K562 (cell line): ENCODE measurements around the gene MTHFR. TPM values are rescaled to one million over a fixed set of nuclear protein-coding genes. Genes with fewer than 3 reads are reported as not detected.

Experiments
- ARNT ChIP-seq, 2 experiments: fragments of 450-650 bp; IDR thresholded peaks; 2 replicates each; pipeline ENCODE4 v1.6.1; 2016; ENCODE audit warnings: mild to moderate bottlenecking in 1 of 2
- BHLHE40 ChIP-seq: IDR thresholded peaks from 2 replicates; pipeline ENCODE4 v1.6.1; 2011; ENCODE audit warnings: low read length, improper control_type of control experiment
- BRF1 ChIP-seq: IDR thresholded peaks from 3 replicates; pipeline ENCODE4 v1.6.1; 2011; ENCODE audit warnings: borderline replicate concordance, mild to moderate bottlenecking; ENCODE audit not compliant: insufficient read length; ENCODE audit errors: extremely low read depth
- ETS1 ChIP-seq: conservative IDR thresholded peaks from 2 replicates; pipeline ENCODE4 v1.6.1; 2011; ENCODE audit warnings: low read depth, mild to moderate bottlenecking, low read length; ENCODE audit not compliant: control insufficient read depth
- HDGF ChIP-seq: fragments of 450-650 bp; IDR thresholded peaks from 2 replicates; pipeline ENCODE4 v1.6.1; 2016
- HIVEP1 ChIP-seq: fragments of 250-450 bp; sonication (Bioruptor Pico); IDR thresholded peaks from 2 replicates; pipeline ENCODE4 v1.4.0; 2020; ENCODE audit warnings: mild to moderate bottlenecking
- HMBOX1 ChIP-seq: sonication (generic); IDR thresholded peaks from 2 replicates; pipeline ENCODE4 v1.6.1; 2016
- KAT2B ChIP-seq: IDR thresholded peaks from one replicate; pipeline ENCODE4 v1.6.1; 2012; ENCODE audit warnings: low read depth, mild to moderate bottlenecking, control low read depth, inconsistent platforms, low read length, moderate library complexity
- KAT8 ChIP-seq: fragments of 450-650 bp; IDR thresholded peaks from 2 replicates; pipeline ENCODE4 v1.6.1; 2016; ENCODE audit warnings: low read depth, mild to moderate bottlenecking
- MAFK ChIP-seq: IDR thresholded peaks from 2 replicates; pipeline ENCODE4 v1.6.1; 2011; ENCODE audit warnings: low read length, improper control_type of control experiment
- NCOA1 ChIP-seq: fragments of 450-650 bp; IDR thresholded peaks from 2 replicates; pipeline ENCODE4 v1.6.1; 2016; ENCODE audit warnings: low read depth
- RBM22 ChIP-seq: fragments of 200-400 bp; formaldehyde crosslinking; IDR thresholded peaks from 2 replicates; pipeline ENCODE4 v1.6.1; 2018; ENCODE audit warnings: low read length, low read depth; ENCODE audit not compliant: poor library complexity, severe bottlenecking
- SREBF1 ChIP-seq: fragments of 150-350 bp; IDR thresholded peaks from 2 replicates; pipeline ENCODE4 v1.6.1; 2014; ENCODE audit warnings: antibody characterized with exemption, low read depth, low read length, borderline replicate concordance
- ZNF133 ChIP-seq: fragments of 250-450 bp; sonication (Bioruptor Pico); IDR thresholded peaks from 2 replicates; pipeline ENCODE4 v1.4.0; 2020; ENCODE audit warnings: mild to moderate bottlenecking
- ZNF165 ChIP-seq: fragments of 250-450 bp; sonication (Bioruptor Pico); IDR thresholded peaks from 2 replicates; pipeline ENCODE4 v1.4.0; 2020; ENCODE audit warnings: borderline replicate concordance
- ZNF23 ChIP-seq: fragments of 250-450 bp; sonication (Bioruptor Pico); IDR thresholded peaks from 2 replicates; pipeline ENCODE4 v1.4.0; 2020; ENCODE audit warnings: mild to moderate bottlenecking
- ZNF239 ChIP-seq: fragments of 250-450 bp; sonication (Bioruptor Pico); IDR thresholded peaks from 2 replicates; pipeline ENCODE4 v1.4.0; 2020; ENCODE audit warnings: mild to moderate bottlenecking
- ZNF282 ChIP-seq: sonication (generic); formaldehyde crosslinking; IDR thresholded peaks from 2 replicates; pipeline ENCODE4 v1.8.1; 2023; ENCODE audit warnings: missing genetic modification reagents
- ZNF41 ChIP-seq: fragments of 250-450 bp; sonication (Bioruptor Pico); conservative IDR thresholded peaks from 2 replicates; pipeline ENCODE4 v1.4.0; 2020; ENCODE audit warnings: mild to moderate bottlenecking
- ZNF583 ChIP-seq: fragments of 250-450 bp; sonication (Bioruptor Pico); IDR thresholded peaks from 2 replicates; pipeline ENCODE4 v1.4.0; 2020
- ZNF668 ChIP-seq: fragments of 250-450 bp; sonication (Bioruptor Pico); IDR thresholded peaks from 2 replicates; pipeline ENCODE4 v1.8.0; 2022; ENCODE audit warnings: mild to moderate bottlenecking, inconsistent platforms
- polyA plus RNA-seq, 8 experiments: library from polyadenylated mRNA; depleted of rRNA in 4 of 8; stranded (reverse) in 5 of 8; unstranded in 3 of 8; fragments of >200 nt; fragmentation: Nextera tagmentation in 2 of 8; fragmentation: Illumina TruSeq in 1 of 8; extraction: Ambion mirVana in 2 of 8; extraction: Trizol in 1 of 8; gene quantifications; 2 replicates each; pipeline versions ENCODE4 v1.2.1 to v1.2.3, GENCODE V29; 2011 to 2014; ENCODE audit warnings: inconsistent platforms in 1 of 8, missing spikeins in 1 of 8
- total RNA-seq, 7 experiments: library from RNA; depleted of rRNA in 6 of 7; stranded (reverse); fragments of >200 nt in 6 of 7; fragmentation: Illumina TruSeq in 2 of 7; extraction: Trizol in 2 of 7; gene quantifications; 2 replicates each; pipeline versions ENCODE4 v1.2.1 to v1.2.3, GENCODE V29; 2011 to 2021; ENCODE audit warnings: low replicate concordance in 1 of 7
- TF ChIP-seq, protein P1 (sequence below), 2 experiments: fragments of 450-650 bp; conservative IDR thresholded peaks; 2 replicates each; pipeline ENCODE4 v1.6.1; 2017; ENCODE audit warnings: mild to moderate bottlenecking in 2 of 2, moderate library complexity in 2 of 2

The MTHFR gene
- total and polyA plus RNA-seq, 9 of the 15 experiments (the other 6 are each of a cell fraction or from before 2014, with no cell fraction given) = 5.0 to 104 (median 62.6) TPM

GRCh38 chr1:11842154-11843041 is 36.6 kb upstream of the MTHFR start (continued):
- TF ChIP-seq, protein P1, sequence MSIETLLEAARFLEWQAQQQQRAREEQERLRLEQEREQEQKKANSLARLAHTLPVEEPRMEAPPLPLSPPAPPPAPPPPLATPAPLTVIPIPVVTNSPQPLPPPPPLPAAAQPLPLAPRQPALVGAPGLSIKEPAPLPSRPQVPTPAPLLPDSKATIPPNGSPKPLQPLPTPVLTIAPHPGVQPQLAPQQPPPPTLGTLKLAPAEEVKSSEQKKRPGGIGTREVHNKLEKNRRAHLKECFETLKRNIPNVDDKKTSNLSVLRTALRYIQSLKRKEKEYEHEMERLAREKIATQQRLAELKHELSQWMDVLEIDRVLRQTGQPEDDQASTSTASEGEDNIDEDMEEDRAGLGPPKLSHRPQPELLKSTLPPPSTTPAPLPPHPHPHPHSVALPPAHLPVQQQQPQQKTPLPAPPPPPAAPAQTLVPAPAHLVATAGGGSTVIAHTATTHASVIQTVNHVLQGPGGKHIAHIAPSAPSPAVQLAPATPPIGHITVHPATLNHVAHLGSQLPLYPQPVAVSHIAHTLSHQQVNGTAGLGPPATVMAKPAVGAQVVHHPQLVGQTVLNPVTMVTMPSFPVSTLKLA (conservative IDR thresholded peaks at IDR 0.05) = peak; percentile 98 to 99
- TF ChIP-seq HDGF = peak; percentile 61
- TF ChIP-seq ZNF41 (CRISPR knock-in tag) = no peak
- TF ChIP-seq MAFK = peak; percentile 26; the same call in 1 of the 2 replicates
- TF ChIP-seq ZNF133 (CRISPR knock-in tag) = no peak
- peak; percentile 71; the same call in 1 of the 2 replicates for TF ChIP-seq ZNF668 (CRISPR knock-in tag)
- no peak for TF ChIP-seq KAT2B
- peak; percentile 98 for TF ChIP-seq BHLHE40
- TF ChIP-seq ZNF23 (CRISPR knock-in tag) = no peak
- TF ChIP-seq ZNF282 (CRISPR knock-in tag) = no peak
- peak; percentile 84; the same call in 1 of the 2 replicates for TF ChIP-seq NCOA1
- peak; percentile 16; the same call in 1 of the 2 replicates for TF ChIP-seq ZNF239 (CRISPR knock-in tag)
- TF ChIP-seq ETS1 = peak; percentile 40; the same call in 1 of the 2 replicates
- no peak for TF ChIP-seq HIVEP1 (CRISPR knock-in tag)
- no peak for TF ChIP-seq ZNF165 (CRISPR knock-in tag)
- TF ChIP-seq ZNF583 = peak; percentile 58; the same call in 1 of the 2 replicates
- TF ChIP-seq BRF1 = no peak
- no peak for TF ChIP-seq KAT8
- no peak for TF ChIP-seq RBM22
- peak; percentile 63; the same call in 1 of the 2 replicates for TF ChIP-seq HMBOX1
- TF ChIP-seq ARNT (IDR thresholded peaks at IDR 0.05) = peak; percentile 64 to 95
- TF ChIP-seq SREBF1 = 0 out of 2 replicates have a peak, but pooled peaks have one; percentile 46
